Stimulated activated CD4-positive, alpha-beta T cell treated with anti-CD3 and anti-CD28 coated beads, Interleukin-4, amount 100 ng/mL, for 24 hours (primary cell): ENCODE results near the gene ACIN1.

ENCODE experiments used
- DNase-seq: peaks from one replicate; pipeline ENCODE4 v3.0.0-alpha.2; 2020

The ACIN1 gene

GRCh38 chr14:23076785-23077408, 18.0 kb downstream of the ACIN1 start:
- DNase-seq, result peak; percentile 51

GRCh38 chr14:23074906-23075305, 20.0 kb downstream of the ACIN1 start:
- no peak for DNase-seq

GRCh38 chr14:23071921-23072539, 22.9 kb downstream of the ACIN1 start:
- no peak for DNase-seq

GRCh38 chr14:23071244-23071920, 23.6 kb downstream of the ACIN1 start:
- DNase-seq, result peak; percentile 82

GRCh38 chr14:23070262-23071129, 24.4 kb downstream of the ACIN1 start:
- no peak for DNase-seq

GRCh38 chr14:23069413-23069806, 25.5 kb downstream of the ACIN1 start:
- DNase-seq, result no peak

- DNase-seq, result peak; percentile 82
These were observed 26.0 kb downstream of the ACIN1 start for GRCh38 chr14:23068789-23069412.

GRCh38 chr14:23067847-23068788, 26.8 kb downstream of the ACIN1 start:
- no peak for DNase-seq

GRCh38 chr14:23066855-23067744, 27.8 kb downstream of the ACIN1 start:
- no peak for DNase-seq

- DNase-seq, result no peak
These were observed 28.6 kb downstream of the ACIN1 start for GRCh38 chr14:23066368-23066767.

- no peak for DNase-seq
These were observed 31.3 kb downstream of the ACIN1 start for GRCh38 chr14:23063601-23064000.

GRCh38 chr14:23062002-23062401, 32.9 kb downstream of the ACIN1 start:
- DNase-seq, result no peak

- DNase-seq, result no peak
These were observed 34.2 kb downstream of the ACIN1 start for GRCh38 chr14:23060536-23061260.

- no peak for DNase-seq
These were observed 36.1 kb downstream of the ACIN1 start for GRCh38 chr14:23058654-23059504.

GRCh38 chr14:23057757-23058653, 36.9 kb downstream of the ACIN1 start:
- peak; percentile 88 for DNase-seq

- DNase-seq, result peak; percentile 69
These were observed 37.8 kb downstream of the ACIN1 start, which contains the start of gene CDH24 for GRCh38 chr14:23056956-23057756. Gene CDH24, minus strand, starts transcription at chr14:23057520. Its CDS starts 1,787 bp downstream, at chr14:23055733.
